ENCODE results near the gene PPP1R1C.
"Not testable (repeated sequence)": the region's sequence is repeated elsewhere in the genome, so short reads cannot be mapped to it uniquely, and the experiment has no call there.

PPP1R1C gene

DNA sequence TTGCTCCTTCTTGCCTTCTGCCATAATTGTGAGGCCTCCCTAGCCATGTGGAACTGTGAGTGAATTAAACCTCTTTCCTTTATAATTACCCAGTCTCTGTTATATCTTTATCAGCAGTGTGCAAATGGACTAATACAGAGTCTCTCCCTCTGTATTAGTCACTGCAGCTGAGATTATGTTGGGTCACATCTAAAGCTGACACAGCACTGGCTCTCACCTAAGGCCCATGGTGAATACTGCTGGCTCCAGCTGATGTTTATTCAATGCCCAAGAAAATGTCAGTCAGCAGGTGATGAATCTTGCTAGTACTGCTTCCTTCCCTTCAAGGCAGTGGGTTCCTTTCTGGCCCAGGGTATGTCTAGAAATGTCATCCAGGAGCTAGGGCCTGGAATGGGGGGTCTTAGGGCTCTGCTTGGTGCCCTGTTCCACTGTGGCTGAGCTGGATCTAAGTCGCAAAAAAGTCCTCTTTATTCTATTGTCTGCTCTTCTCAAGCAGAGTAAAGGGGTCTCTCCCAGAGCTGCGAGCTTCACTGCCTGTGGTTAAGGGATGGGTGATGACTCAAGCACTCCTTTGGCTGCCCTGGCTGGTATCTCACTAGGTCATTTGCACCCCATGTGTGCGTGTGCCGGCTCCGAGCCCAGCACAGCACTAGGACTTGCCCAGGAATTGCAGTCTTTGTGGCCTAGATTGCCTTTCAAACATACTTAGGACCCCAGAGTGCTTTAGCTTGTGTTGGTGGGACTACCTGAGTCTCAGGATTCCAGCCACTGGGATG lies 29.9 kb downstream of the PPP1R1C start:
- DNase-seq, result no peak

DNA sequence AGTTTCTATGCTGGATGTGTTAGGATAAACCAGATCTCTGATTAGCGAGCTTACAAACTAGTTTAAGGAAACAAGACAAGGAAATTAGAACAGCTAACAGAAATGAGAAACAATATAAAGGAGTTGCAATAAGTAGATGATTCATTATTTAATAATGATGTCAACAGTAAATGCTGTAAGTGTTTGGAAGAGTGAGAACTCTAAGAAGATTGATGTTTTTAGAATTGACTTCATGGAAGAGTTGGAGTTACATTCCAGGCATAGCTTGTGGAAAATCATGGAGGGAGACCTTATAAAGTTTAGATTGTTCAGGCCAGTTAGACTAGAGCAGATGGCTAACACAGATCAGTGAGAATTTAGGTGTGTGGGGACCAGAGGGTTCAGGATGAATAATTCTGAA lies 32.6 kb downstream of the PPP1R1C start:
- DNase-seq, result no peak

DNA sequence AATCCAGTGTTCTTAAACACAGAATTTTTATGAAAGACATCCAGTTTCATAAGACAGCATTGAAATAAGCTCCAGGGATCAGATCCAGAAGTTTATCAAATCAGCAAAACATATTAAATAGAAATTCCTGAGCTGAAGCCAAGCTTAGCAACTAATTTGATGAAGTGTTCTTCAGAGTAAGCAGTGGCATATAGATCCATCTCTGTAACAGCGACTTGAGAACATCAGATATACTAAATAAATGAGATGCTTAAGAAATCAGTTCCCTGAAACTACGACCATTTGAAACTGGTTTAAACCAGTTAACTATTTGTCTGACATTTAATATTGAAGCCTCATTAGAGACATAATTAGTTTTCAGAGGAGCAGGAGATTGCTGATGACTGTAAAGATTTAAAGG lies 34.1 kb downstream of the PPP1R1C start:
- no peak for DNase-seq

DNA sequence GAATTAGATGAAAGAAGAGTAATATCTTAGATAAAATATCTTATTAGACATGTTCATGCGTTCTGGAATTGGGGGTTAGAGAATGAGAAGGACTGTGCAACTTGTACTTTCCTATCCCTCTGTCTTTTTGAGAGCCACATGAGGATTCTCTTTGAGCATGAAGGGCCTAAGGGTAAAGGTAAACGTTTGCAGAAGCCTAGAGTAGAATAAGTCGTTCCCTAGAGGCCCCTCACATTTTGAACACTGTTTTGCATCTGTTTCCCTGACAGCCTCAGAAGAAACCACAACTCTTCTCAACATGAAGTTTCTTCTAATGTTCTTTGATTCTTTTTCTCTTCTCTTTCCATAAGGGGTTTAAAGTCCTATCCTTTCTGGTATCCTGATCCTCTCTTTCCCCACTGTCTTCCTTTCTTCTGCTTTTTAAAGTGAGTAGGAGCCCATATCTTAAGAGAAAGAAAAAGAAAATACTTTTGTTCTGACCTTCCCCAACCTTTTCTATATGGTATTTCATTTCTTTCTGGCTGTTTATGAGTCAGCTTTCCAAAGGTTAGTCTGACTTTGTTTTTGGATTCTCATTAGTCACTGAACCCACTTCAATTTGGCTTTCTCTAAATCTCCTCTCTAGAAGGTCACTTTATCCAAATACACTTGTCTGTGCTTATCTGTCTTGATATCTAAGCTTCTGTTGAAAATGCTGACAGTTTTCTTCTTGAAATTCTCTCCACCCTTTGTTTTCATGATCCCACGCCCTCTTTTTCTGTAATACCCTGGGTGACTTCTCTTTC lies 34.8 kb downstream of the PPP1R1C start:
- DNase-seq, result no peak

DNA sequence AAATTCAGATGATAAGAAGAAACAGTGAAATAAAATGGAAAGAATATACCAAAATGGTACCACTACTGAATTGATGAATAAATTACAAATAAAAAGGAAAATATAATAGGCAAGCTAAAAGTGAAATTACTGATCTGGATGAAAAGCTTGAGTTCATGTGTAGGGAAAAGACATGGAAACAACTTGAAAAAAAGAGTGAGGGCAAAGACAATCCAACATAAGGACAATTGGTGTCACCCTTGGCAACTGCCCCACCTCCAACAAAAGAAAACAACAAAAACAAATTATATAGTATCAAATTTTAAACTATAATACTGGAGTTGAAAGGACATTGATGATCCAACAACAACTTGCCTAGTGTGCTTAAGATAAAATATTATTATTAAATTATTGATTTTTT lies 37.6 kb downstream of the PPP1R1C start:
- no peak for DNase-seq

DNA sequence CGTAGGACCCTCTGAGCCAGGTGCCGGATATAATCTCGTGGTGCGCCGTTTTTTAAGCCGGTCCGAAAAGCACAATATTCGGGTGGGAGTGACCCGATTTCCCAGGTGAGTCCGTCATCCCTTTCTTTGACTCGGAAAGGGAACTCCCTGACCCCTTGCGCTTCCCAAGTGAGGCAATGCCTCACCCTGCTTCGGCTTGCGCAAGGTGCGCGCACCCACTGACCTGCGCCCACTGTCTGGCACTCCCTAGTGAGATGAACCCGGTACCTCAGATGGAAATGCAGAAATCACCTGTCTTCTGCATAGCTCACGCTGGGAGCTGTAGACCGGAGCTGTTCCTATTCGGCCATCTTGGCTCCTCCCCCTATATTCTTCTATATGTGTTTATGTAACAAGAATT lies 45.2 kb downstream of the PPP1R1C start:
- not testable (repeated sequence) for DNase-seq

DNA sequence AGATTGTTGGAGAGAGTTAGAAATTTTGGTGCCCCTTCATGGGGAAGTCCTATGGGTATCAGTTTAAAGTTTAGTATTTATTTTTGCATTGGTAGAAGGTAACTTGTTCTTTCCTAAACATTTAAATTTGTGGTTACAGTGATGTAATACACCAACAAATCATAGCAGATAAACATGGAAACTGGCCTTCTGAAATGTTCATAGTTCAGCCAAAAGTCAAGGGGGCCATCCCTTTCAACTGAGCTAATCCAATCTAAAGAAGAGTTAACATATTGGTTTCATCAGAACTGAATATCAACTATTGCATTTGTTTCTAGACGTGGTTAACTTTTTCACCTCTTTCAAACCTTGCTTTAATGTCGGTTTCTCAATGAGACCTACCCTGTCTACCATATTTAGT lies 46.3 kb downstream of the PPP1R1C start:
- no peak for DNase-seq

DNA sequence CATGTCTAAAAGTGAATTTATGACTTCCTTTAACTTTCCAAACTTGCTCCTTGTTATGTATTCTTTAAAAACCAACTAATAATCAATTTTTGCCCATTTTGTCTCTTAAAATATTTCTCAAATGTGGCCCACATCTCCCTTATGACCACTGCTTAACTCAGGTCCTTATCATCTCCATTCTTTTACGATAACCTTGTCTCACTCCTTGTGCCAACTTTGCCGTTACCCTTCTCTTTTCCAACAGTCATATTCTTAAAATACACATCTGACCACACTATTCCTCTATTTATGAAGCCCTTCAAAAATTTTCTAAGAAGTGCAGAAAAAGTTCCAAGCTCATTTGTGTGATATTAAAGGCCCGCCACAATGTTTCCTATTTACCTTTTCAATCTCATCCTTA lies 47.8 kb downstream of the PPP1R1C start:
- no peak for DNase-seq

DNA sequence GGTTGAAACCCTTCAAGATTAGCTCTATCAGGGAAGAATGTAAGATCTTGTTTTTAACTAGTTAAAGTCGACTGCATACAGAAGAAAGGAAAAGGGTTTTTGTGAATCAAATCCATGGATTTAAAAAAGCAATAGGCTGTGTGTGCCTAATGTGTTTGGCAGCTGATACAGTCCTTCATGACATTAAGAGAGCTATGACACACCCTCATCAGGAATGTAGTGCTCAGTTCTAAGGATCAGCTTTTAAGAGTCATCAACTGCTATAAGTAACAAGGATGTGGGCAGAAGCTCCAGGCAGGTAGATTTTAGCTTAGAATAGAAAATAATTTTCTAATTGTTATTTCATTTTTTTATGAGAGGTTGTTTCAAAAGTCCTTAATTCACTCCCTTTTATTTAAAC lies 52.9 kb downstream of the PPP1R1C start:
- no peak for DNase-seq

DNA sequence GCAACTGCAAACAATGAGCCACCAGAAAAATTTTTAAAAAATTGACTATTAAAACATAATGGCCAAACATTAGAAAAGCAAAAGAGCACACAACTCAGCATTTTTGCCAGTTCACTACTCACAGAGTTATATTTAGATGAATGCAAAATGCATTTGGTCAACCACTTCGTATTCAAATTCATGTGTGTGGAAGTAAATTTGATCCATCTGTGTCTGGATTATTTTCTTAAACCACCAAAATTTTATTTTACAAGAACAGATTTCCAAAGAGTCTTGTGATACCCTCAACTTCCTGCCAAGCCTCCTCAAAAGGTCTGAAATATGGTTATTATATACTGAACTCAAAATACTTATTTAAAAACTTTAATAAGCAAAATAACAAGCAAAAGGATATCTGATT lies 57.4 kb downstream of the PPP1R1C start:
- no peak for DNase-seq

DNA sequence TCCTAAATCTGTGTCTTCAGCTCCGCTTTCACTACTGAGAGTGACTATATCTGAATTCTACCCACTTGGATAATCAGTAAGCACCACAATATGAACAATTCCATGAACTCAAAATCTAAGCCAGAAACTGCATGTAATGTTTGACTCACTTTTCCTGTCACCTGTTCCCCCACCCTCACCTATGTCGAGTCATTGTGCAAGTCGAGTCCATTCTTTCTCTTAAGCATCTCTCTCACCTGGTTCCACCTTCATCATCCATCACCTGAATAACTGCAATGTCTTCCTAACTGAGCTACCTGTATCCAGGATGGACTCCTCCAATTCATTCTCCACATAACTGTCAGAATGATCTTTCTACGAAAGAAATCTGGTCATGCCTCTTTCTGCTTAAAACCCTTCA lies 58.2 kb downstream of the PPP1R1C start:
- DNase-seq, result no peak

DNA sequence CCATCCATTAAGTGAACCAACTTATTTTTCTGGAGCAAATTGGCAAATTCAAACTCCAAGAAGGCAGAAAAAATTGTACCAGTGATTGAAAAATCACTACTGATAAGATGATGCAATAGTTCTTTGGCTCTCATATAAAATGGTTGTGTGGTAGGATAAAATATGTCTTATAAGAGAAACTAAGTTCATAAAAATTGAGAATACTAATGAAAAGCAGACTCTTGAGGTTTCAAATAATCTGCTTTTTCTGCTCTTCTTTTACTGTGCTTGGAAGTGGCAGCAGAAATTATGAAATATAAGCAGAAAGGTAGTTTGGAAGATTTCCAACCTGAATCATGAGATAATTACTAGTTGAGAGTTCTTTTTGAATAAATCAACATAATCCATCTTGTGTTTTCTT lies 61.9 kb downstream of the PPP1R1C start:
- no peak for DNase-seq

DNA sequence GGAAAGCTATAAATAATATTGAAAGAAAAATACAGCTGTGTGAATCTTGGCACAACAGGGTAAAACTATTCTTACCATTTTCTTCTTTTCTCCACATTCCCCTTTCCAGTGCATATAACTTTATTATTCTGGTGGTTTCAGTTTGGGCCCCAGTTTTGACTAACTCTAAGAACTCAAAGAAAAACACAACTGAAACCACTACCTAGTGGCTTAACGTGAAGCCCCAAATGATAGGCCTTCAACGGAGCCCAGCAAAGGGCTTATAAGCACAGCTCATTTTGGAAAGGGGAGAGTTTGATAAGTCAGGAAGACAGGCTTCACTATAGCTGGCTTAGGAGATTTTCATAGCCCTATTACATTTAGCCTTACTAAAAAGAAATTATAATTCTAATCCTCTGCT lies 62.4 kb downstream of the PPP1R1C start:
- no peak for DNase-seq

DNA sequence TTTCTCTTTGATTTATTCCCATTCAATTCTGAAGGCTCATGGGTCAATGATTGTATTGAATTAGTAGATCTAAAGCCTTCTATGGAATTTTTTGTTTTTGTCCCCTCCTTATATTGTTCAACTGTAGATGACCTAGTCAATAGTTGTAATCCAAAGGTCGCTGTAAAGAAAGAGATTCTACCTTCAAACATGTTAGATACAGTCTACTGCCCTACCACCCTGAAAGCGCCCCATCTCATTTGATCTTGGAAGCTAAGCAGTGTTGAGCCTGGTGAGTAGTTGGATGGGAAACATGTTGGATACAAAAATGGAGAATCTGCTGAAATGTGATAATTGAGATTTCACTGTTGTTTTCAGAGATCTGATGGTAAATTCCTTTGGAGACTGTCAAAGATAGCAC lies 63.0 kb downstream of the PPP1R1C start:
- no peak for DNase-seq

DNA sequence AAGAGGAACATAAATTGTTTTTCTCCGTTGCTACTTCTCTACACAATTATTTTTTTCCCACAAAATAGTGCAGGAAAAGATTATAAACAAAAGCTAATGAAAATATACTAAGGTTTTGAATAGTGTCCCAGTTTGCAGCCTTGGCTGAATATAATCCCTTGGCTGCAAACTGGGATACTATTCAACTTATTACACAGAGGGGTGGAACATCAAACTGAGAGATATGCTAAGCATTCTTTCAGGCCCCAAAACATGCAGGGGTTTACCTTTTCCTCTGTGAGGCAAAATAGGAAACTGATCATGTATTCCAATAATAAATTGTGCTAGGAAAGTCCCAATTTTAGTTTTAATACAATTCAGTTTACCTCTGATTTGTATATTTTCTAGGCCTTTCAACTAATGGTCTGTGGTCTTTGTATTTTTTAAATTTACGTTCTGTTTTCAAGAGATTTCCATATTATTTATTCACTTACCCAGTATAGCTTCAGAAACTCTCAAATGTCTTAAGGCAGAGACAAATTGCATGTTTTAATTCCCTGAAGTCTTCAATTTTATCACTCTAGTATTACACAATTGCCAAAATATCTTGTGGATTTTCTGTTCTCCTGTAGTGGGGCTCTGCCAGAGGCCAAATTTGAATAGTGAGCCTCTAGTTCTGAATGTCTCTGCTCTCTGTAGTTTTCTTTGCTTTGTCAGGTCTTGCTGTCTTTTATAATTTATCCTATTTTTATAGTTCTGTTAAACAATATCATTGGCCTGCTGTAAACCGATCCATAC lies 63.9 kb downstream of the PPP1R1C start:
- DNase-seq, result no peak

DNA sequence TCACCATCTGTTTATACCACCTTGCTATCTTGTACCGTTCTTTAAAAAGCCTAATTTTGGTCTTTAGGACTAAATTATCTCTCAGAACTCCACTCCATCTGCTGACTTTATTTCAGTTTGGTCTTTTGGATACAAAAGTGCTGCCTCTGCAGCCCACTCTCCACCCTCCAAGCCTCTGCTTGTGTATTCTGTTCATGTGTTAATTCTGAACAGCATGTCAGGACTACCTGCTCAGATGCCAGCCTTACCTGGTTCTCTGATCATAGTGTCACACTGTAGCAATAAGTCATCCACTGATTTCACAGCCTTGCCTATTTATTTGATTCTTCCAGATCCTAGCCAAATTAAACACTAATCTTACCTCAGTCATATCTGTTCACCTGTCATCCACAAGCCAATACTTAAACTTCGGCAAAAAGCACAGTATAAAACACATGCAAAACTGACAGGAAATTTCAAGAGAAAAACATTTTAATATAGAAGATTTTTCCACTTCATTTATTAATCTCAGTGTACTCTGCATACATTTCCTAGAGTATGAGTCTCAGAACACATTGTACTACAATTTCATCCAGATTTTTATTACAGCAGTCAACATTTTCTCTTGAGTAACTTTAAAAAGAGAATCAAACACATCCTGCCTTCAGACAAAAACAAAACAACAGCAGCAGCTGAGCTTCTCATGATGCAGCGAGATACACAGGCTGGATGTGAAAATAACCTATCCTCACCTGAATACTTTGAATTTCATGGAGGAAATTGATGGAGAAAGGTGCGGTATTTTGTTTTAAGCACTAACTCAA lies 64.9 kb downstream of the PPP1R1C start:
- DNase-seq, result no peak

DNA sequence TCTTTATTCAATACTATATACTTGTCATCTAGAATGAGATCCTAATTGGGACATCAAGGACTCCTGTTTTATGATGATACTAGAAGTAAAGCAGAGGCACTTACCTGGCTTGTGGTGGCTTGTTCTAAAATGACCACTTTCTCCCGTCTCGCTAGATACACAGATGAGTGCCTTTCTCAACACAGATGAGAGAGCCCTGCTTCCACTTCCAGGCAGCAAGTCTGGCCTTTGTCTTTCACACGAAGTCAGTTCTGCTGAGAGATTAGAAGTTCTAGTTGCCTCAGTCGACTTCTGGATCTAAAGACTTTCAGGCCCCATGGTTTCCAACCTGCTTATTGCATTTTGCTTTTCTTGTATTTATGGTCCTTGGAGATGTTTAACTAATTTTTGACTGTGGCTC lies 70.3 kb downstream of the PPP1R1C start:
- DNase-seq, result no peak

DNA sequence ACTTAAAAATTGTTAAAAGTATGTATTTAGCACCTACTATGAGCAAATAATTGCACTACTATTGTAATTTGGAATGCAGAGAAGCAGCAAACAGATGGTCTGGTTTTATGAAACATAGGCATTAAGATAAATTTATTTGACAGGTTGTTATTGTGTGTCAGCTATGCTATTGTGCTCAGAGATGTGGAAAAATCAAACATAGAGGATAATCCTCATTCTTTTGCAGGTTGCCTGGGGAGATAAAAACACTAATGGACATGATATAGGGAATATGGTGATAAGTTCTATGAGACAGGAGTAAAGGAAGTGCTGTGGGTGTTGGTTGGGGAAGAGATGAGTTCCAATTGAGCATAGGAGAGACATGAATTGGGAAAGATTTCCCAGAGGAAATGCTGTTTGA lies 71.3 kb downstream of the PPP1R1C start:
- no peak for DNase-seq

DNA sequence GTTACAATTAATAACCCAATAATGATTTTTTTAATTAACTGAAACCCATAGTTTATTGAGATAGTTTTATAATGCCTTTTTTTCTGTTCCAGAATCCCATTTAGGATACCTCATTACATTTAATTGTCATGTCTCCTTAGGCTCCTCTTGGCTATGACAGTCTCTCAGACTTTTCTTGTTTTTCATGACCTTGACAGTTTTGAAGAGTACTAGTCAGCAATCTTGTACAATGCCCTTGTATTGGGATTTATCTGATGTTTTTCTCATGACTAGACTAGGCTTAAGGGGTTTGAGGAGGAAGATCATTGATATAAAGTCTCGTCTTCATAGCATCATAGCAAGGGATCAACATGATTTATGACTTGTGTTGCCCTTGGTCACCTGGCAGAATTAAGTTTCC lies 72.4 kb downstream of the PPP1R1C start:
- no peak for DNase-seq

DNA sequence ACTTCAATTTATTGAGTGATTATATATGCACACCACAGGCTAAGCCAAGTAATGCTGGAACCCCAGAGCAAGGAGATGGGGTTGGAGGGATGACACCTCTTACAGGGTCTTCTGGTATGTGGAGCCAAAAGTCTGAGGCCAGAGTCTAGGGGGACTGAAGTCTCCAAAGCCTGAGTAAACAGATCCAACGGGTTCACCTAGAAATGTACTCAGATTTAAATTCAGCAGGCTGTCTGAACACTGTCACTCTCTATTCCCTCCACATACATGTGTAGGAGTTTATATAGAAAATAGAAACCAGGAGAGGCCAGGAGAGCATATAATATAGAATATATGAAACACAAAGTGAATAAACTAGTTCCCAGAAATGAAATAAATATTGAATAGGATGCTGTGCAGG lies 76.1 kb downstream of the PPP1R1C start:
- DNase-seq, result no peak

DNA sequence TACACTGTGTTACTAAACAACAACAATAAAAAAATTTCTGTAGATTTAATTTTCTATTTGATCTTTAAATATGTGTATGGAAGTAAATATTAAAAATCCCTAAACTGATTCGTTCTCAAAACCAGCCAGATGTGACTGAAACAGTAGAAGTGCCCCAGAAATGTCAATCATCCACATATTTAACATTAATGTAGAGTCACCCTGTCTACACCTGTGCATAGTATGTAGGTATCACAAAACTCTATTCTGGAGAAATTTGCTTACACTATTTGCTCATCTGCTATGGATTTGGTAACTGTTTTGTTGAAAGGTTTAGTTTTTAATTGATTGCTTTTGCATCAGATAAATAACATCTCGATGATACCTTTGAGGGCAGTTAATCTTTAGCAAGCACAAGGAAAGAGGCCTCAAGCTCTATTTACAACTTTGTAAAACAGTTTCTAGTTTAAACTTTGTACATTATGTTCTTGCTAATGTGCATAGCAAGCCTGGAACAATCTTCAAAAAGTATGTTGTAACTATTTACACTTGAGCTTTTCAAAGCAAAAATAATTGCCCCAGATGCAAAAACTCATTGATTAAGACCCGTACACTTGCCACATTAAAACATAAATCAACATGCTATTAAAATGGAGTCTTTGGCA lies 76.8 kb downstream of the PPP1R1C start:
- DNase-seq, result no peak

DNA sequence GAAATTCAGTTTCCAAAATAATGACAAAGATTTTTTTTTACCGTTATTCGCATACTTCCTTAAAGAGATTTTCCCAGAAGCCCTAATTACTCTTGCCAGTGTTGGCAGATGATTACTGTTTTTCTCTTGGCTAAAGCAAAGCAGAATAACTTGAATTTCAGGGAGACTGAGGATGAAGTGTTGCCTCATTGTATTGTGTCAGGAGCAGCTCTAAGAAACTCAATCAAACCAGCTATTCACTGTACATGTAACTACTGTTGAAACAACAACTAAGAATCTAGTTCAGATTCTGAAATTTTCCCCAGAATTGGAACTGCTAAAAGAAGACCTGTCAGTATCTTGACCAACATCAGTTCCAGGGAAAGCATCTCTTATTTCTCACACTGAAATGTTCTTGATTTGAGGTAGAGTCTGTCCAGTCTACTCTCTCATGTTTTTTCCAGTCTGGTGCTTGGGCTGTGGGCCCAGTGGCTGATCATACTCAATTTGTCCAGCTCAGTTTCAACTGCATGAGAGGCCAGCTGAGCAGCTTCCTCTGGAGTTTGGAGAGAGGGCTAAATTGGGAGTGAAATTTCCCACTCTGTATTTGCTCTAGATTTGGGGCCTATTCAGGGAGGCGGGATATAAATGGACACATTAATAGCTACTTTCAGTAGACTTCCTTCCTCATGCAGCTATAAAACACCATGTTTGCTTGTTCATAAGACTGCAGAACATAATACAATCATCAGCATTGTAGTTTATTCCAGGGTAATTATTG lies 78.5 kb downstream of the PPP1R1C start:
- no peak for DNase-seq
